ENCODE measurements around the gene METTL4. TPM values are rescaled to one million over a fixed set of nuclear protein-coding genes. Genes with fewer than 3 reads are reported as not detected.

The METTL4 gene
- total RNA-seq, 1 experiment from 2014 or later, result 15.5 TPM

- peaks cover 70% of the 10 kb centered on the region for H3K79me2 ChIP-seq (ENCODE audit: insufficient read depth, low read length)
Observed at GRCh38 chr18:2573408-2573807, 2.1 kb upstream of the METTL4 start.

More at GRCh38 chr18:2573408-2573807, 2.1 kb upstream of the METTL4 start:
- TF ChIP-seq ATF3 (IDR thresholded peaks at IDR 0.05) (no peak), POLR2A (IDR thresholded peaks at IDR 0.05; ENCODE audit: borderline replicate concordance, extremely low read depth, insufficient read depth, insufficient read length) (no peak), CEBPB (IDR thresholded peaks at IDR 0.05; ENCODE audit: low read depth) (no peak), ZFX (IDR thresholded peaks at IDR 0.05) (no peak), POLR2AphosphoS5 (IDR thresholded peaks at IDR 0.05; ENCODE audit: low read depth, low read length) (no peak), JUND (IDR thresholded peaks at IDR 0.05) (no peak), YY1 (IDR thresholded peaks at IDR 0.05; ENCODE audit: extremely low read depth, insufficient replicate concordance, low read depth, low read length) (no peak), CTCF (IDR thresholded peaks at IDR 0.05 in 2 of 3, conservative IDR thresholded peaks at IDR 0.05 in 1 of 3; ENCODE audit: borderline replicate concordance in 1 of 3, insufficient read depth in 1 of 3, low read depth in 2 of 3, low read length in 2 of 3) (no peak), ZNF274 (IDR thresholded peaks at IDR 0.05; ENCODE audit: low read depth, low read length) (no peak)
- no peak for ATAC-seq
- Histone ChIP-seq H3K4me3 (replicated peaks in 1 of 2; ENCODE audit: low read depth in 1 of 2, low read length in 2 of 2) (no peak overlapping the region), H3K27ac (ENCODE audit: low read depth, low read length) (no peak overlapping the region), H3K9ac (ENCODE audit: low read length) (0 out of 2 replicates have a peak overlapping the region, but pooled peaks have one; percentile 85), H3K27me3 (ENCODE audit: insufficient read depth, low read length) (no peaks in the 10 kb centered on the region), H3K9me2 (ENCODE audit: insufficient read depth) (no peaks in the 10 kb centered on the region), H3K36me3 (ENCODE audit: control insufficient read depth in 1 of 2, insufficient read depth in 2 of 2, low read length in 2 of 2) (peaks cover 22 to 28% of the 10 kb centered on the region in 2 experiments), H4K20me1 (ENCODE audit: insufficient read depth) (no peaks in the 10 kb centered on the region), H3K9me3 (ENCODE audit: control insufficient read depth in 1 of 2, insufficient read depth in 1 of 2, low read depth in 1 of 2, low read length in 2 of 2) (no peaks in the 10 kb centered on the region), H3K4me2 (ENCODE audit: low read length) (peak overlapping the region; percentile 86; the same call in 1 of the 2 replicates), H2AFZ (ENCODE audit: low read depth, low read length, poor library complexity, severe bottlenecking) (no peak overlapping the region), H3K4me1 (ENCODE audit: control insufficient read depth in 1 of 2, insufficient read depth in 2 of 2, low read length in 2 of 2) (peaks cover 8 to 16% of the 10 kb centered on the region in 2 experiments; a peak in 3 of 4 replicates)
- ChIA-PET RAD21 (ENCODE audit: low non-redundant PET in 1 of 2, low total read pairs in 2 of 2, uncharacterized antibody in 2 of 2, unreplicated experiment in 2 of 2) (interaction anchor here in 1 of 2 experiments (0.5 kb wide), 1 partner anchor 85 kb away, joined by 3 read pairs; no protein-coding TSS in a partner anchor), POLR2A (no interaction called here), CTCF (interaction anchor here (0.5 kb wide), 1 partner anchor 10 kb away, joined by 3 read pairs; no protein-coding TSS in a partner anchor)
- intact Hi-C loops (cut with micrococcal nuclease), result loop anchor here (5.0 kb wide), 1 partner anchor 84 kb away; the partner anchor contains the start of gene SMCHD1
- no peak for DNase-seq (ENCODE audit: low read depth, low spot score)
- BruUV-seq (replicated peaks), result no TSS peak
